Mesodermal cell (in vitro differentiated cells): ENCODE data around the gene CCZ1B.
"Not testable (repeated sequence)": the region's sequence is repeated elsewhere in the genome, so short reads cannot be mapped to it uniquely, and the experiment has no call there.

ENCODE experiments used
- H3K27ac ChIP-seq: 2 replicates; pipeline ENCODE4 v1.7.0; 2013; ENCODE audit warnings: mild to moderate bottlenecking, low read depth, low read length, moderate library complexity; ENCODE audit not compliant: severe bottlenecking
- H3K36me3 ChIP-seq: 2 replicates; pipeline ENCODE4 v1.7.1; 2013; ENCODE audit warnings: mild to moderate bottlenecking, low read length, moderate library complexity; ENCODE audit not compliant: control insufficient read depth, insufficient read depth
- H3K4me1 ChIP-seq: one replicate; pipeline ENCODE4 v1.7.1; 2013; ENCODE audit warnings: mild to moderate bottlenecking, low read length; ENCODE audit not compliant: insufficient read depth, control insufficient read depth, poor library complexity, severe bottlenecking
- H3K4me3 ChIP-seq: 2 replicates; pipeline ENCODE4 v1.7.0; 2013; ENCODE audit warnings: low read length, control low read depth, mild to moderate bottlenecking; ENCODE audit not compliant: insufficient read depth, poor library complexity, severe bottlenecking; ENCODE audit errors: extremely low read depth
- H3K9me3 ChIP-seq: 2 replicates; pipeline ENCODE4 v1.7.1; 2013; ENCODE audit warnings: mild to moderate bottlenecking, low read length, moderate library complexity; ENCODE audit not compliant: control insufficient read depth
- WGBS, 2 experiments: methylation state at CpG; one replicate each; pipeline ENCODE4 v1.1.5; 2013; ENCODE audit warnings: missing lambda C conversion rate in 2 of 2; ENCODE audit not compliant: insufficient coverage in 2 of 2; 5-methylcytosine and 5-hydroxymethylcytosine counted together

CCZ1B gene

GRCh38 chr7:6798047-6798446 lies 28.0 kb downstream of the CCZ1B start:
- not testable (repeated sequence) for H3K9me3 ChIP-seq, H3K4me1 ChIP-seq, H3K4me3 ChIP-seq, H3K36me3 ChIP-seq, H3K27ac ChIP-seq
- WGBS, 2 experiments: no CpG with 5 or more reads among the region's 8 CpGs

- not testable (repeated sequence) for H3K9me3 ChIP-seq
- WGBS, 2 experiments: 70 to 100% methylated on average over 1 to 2 of the region's 5 CpGs
These were observed 28.9 kb downstream of the CCZ1B start for GRCh38 chr7:6797218-6797617.

DNA sequence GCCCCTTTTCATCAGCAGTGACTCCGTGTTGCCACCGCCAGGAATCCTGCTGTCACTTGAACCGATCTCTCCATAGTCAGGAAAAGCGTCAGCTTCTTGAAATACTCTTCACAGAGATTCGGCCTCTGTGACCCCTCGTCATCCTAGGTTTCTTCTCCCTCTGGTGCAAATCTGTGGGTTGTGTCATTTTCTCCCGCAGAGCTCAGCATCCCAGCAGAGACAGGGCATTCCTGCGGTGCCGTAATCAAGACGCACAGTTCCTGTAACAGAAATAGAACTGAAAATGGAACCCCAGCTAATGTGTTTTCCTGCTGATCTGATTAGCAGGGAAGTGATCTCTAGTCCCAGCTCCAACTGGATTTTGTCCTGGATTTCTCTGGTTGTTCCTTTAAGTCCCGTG lies 31.8 kb downstream of the CCZ1B start:
- H3K27ac ChIP-seq, H3K36me3 ChIP-seq, H3K4me1 ChIP-seq, H3K9me3 ChIP-seq, H3K4me3 ChIP-seq: not testable (repeated sequence)
- WGBS, 2 experiments: no CpG with 5 or more reads among the region's 11 CpGs

More at GRCh38 chr7:6797218-6797617, 28.9 kb downstream of the CCZ1B start:
- not testable (repeated sequence) for H3K4me1 ChIP-seq, H3K27ac ChIP-seq, H3K4me3 ChIP-seq, H3K36me3 ChIP-seq

GRCh38 chr7:6792113-6792872 lies 33.8 kb downstream of the CCZ1B start:
- H3K4me3 ChIP-seq, H3K27ac ChIP-seq, H3K9me3 ChIP-seq, H3K4me1 ChIP-seq, H3K36me3 ChIP-seq: not testable (repeated sequence)
- no CpG with 5 or more reads among the region's 15 CpGs for WGBS, 2 experiments

DNA sequence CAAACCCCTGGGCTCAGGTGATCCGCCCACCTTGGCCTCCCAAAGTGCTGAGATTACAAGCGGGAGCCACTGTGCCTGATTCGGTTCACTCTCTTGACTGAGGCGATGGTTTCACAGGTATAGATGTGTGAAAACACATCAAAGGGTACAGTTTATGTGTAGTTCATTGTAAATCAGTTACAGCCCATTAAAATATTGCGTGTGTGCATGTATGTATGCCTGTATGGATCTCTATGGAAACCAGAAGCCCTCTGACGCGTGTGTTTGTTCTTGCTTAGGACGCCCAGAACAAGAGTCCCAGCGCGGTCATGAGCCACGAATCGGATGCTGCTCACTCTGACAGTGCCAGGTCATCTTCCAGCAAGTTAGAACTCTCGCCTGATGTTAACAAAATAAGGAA lies 36.7 kb downstream of the CCZ1B start:
- H3K36me3 ChIP-seq, H3K4me3 ChIP-seq: not testable (repeated sequence)
- no CpG with 5 or more reads among the region's 13 CpGs for WGBS, 2 experiments

DNA sequence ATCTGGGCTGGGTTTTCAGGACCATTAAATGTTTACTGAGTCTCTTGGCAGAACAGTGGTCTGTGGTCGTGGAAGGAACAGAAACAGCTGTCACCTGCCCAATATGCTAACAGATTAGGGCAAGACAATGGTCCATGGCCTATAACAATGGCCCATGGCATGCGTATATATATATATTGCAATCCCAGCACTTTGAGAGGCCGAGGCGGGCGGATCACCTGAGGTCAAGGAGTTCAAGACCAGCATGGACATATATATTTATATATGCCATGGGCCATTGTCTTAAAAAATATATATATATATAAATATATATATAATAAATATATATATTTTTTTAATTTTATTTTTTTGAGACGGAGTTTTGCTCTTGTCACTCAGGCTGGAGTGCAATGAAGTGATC lies 44.5 kb downstream of the CCZ1B start:
- no CpG with 5 or more reads among the region's 6 CpGs for WGBS, 2 experiments
- not testable (repeated sequence) for H3K4me3 ChIP-seq, H3K9me3 ChIP-seq, H3K27ac ChIP-seq, H3K36me3 ChIP-seq, H3K4me1 ChIP-seq

More for the DNA sequence above, 36.7 kb downstream of the CCZ1B start:
- not testable (repeated sequence) for H3K4me1 ChIP-seq, H3K27ac ChIP-seq, H3K9me3 ChIP-seq

- H3K9me3 ChIP-seq, H3K4me3 ChIP-seq, H3K27ac ChIP-seq, H3K36me3 ChIP-seq, H3K4me1 ChIP-seq: not testable (repeated sequence)
- no CpG with 5 or more reads among the region's 12 CpGs for WGBS, 2 experiments
These were observed 64.9 kb downstream of the CCZ1B start for GRCh38 chr7:6761186-6761585.

GRCh38 chr7:6753964-6754363 lies 72.1 kb downstream of the CCZ1B start, which contains the start of gene RSPH10B2:
Gene RSPH10B2 (plus strand): TSS chr7:6754103. CDS start chr7:6757678, 3,575 bp downstream.
- H3K4me3 ChIP-seq, H3K4me1 ChIP-seq: not testable (repeated sequence)
- WGBS, 2 experiments: 13% methylated on average over 8 of the region's 38 CpGs; no CpG with 5 or more reads in 1 of the 2 experiments

DNA sequence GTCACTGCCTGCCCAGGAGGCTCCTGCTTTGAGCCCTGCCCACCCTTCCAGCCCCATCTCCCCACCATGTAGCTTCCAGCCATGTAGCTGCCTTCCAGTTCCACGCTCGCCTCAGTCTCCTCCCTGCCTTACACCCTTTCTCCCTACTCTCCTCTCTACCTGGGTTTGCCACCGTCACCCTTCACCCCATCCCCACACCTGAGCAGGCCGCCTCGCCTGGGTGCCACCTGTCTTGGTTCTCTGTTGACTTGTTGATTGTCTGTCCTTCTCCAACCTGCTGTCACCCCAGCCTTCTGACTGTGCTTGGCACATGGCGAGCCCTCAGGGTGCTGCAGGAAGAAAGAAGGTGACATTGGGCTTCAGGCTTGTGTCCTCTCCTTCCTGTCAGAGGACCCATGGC lies 75.9 kb downstream of the CCZ1B start:
- not testable (repeated sequence) for H3K9me3 ChIP-seq, H3K27ac ChIP-seq, H3K4me3 ChIP-seq, H3K4me1 ChIP-seq, H3K36me3 ChIP-seq
- 94% methylated on average over 3 of the region's 6 CpGs; no CpG with 5 or more reads in 1 of the 2 experiments for WGBS, 2 experiments

More at GRCh38 chr7:6753964-6754363, 72.1 kb downstream of the CCZ1B start, which contains the start of gene RSPH10B2:
- H3K9me3 ChIP-seq, H3K36me3 ChIP-seq, H3K27ac ChIP-seq: not testable (repeated sequence)

DNA sequence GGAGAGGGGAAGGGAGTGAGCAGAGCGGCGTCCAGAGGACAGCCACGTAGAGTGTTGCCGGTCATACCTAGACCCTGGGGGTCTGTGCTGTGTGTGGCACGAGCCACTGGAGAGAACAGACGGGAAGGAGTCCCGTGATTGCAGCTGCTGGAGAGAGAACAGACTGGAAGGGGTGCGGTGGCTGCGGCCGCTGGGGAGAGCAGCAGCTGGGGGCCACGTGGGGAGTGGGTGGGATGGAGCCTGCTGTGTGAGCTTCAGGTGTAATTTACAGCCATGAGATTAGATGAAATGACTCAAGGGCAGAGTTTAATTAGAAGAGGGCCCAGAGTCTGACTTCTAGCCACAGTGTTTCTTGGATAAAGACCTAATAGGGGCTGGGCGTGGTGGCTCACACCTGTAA lies 76.7 kb downstream of the CCZ1B start:
- no CpG with 5 or more reads among the region's 12 CpGs for WGBS, 2 experiments
- H3K36me3 ChIP-seq, H3K4me3 ChIP-seq, H3K9me3 ChIP-seq, H3K4me1 ChIP-seq, H3K27ac ChIP-seq: not testable (repeated sequence)
